GM18508 (cell line): Measurements from ENCODE around the gene CDH13.

Experiments used
- ATAC-seq: cut with Tn5 transposase; IDR thresholded peaks from one replicate; pipeline ENCODE4 v1.9.1; 2021; ENCODE audit warnings: moderate number of reproducible peaks; ENCODE audit not compliant: insufficient read depth, unreplicated experiment

Gene CDH13

DNA sequence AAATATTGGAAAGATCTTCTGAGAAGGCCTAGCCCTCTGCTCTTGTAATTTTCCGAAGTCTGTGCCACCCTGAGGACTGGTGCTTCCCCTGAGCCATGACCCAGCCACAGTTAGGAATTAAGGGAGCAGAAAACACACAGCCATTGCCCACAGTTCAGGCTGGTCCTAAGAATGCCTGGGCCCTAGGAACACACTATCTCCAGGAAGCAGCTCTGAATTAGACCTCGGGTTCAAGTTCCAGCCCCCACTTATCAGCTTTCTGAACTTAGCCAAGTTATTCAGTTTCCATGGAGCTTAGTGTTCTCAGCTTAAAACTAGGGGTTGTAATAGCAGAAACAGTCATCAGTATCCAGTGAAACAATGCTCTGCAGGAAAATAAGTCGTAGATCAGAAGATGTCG lies 56.0 kb downstream of the CDH13 start:
- ATAC-seq = no peak

DNA sequence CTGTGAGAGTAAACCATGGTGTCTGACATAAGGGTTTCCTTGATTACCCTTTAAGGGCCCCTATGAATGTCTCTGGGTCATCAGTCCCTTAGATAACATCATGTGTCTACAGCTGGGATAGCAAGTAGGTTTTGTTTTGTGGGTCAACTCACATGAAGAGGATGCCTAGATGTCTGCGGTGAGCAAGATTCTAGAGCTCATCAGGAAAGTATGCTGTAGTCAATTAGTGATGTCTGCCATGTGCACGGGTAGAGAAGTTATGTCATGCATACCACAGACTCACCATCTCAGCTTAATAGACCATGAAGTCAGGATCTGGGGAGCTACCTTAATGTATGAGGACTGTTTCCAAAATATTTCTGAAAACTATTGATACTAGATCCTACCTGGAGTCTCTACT lies 57.5 kb downstream of the CDH13 start:
- no peak for ATAC-seq

DNA sequence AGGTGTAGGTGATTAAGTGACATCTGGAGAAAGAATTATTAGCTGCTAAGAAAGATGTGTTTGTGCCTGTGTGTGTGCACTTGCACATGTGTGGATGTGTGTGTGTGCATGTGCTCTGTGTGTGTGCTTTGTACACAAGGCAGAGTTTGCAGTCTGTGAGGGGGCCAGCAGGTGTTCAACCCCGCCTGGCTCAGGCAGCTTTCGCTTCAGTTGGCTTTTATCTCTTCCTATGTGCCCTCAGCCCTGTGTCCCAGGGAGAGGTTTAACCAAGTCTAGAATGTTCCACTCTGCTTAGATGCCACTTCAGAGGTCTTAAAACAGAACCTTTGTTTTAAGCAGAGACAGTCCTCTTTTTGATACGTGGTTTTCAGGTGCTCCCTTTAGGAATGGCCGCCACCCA lies 58.8 kb downstream of the CDH13 start:
- ATAC-seq = no peak

DNA sequence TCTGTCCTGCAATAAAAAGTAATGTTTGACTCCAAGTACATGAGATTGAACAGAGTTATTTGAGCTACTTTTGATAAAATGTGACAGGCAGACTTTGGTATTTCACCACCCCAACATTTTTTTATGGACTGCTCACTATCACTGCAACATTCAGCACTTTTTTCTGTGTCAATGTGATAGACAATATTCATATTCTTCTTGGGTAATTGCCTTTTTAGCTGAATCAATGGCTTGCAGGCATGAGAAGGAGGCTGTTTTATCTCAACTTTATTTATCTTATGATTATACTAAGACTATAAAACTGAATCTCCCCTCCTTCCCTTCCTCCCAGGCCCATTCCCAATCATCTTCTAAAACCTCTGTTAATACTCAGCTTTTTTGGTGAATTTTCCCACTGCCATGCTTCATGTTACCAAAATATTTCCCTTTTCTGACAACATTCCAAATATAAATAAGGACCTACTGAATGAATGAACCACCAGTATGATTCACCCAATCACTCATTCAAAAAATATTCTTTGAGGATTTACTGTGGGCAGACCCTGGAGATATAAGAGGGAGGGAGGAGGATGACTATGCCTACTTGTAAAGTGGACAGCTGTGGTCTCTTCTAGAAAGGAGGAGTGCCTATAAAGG lies 67.6 kb downstream of the CDH13 start:
- no peak for ATAC-seq

DNA sequence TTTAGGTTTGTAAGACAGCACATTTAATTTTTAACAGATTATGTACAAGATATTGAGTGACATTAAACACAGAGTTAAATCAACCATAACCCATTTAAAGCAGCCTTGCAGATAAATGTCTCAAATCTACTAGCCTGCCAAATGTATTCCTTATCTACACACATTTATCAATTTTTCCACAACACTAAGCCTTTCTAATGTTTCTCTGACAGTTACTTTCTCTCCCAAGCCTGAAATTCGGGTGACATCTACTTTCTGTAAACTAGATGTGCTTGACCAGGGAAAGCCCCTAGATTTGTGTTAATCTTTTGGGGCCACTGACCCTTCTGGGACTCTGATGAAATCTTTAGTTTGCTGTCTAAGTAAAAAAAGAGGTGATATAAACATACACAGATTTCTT lies 69.0 kb downstream of the CDH13 start:
- ATAC-seq = no peak

DNA sequence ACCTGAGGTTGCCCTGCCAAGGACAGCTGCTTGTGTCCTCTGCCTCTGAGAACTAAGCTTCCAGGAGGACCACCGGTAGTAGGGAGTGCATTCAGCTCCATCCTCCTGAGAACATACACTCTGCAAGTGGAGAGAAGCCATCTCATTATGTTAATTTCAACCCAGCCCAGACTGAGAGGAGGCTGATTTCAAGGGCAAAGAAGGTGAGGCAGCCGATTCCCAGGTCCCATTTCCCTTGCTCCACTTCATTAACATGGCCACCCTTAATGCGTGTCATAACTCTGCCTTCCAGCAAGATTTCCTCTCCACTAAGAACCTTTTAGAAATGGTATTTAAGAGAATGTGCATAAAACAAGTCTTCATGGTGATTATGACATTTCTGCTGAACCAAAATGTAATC lies 72.5 kb downstream of the CDH13 start:
- no peak for ATAC-seq

DNA sequence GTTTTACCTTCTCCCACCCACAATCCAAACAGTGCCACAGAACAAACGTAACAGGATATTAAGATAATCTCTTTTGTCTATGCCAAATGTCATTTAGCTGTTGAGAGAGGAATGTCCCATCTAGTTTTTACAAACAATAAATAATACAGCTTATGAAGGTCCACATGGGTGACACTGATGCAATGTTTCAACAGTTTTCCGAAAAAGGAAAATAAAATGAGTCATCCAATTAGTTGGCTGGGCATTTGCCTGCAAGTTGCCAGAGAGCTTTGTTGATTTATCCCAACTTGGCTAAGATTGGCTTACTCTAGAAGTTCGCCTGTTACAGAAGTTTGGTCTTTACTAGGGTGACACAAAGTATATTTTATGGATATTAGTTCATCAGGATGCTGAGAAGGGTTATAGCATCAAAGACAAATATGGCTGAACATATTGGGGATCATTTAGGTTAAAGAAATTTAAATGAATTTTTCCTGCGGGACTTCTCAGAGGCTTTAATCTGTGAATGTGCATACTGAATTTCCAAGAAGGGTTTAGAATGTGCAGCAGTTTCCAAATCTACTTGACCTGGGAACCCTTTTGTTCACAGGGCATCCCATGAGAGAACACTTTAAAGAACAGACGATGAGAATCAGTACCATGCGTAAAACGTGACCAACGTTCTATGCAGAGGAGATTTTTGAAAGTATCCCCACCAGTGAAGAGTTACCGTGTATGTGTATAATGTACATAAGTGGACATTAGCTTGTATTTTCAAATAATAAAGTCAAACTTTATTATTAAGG lies 73.1 kb downstream of the CDH13 start:
- ATAC-seq = no peak

DNA sequence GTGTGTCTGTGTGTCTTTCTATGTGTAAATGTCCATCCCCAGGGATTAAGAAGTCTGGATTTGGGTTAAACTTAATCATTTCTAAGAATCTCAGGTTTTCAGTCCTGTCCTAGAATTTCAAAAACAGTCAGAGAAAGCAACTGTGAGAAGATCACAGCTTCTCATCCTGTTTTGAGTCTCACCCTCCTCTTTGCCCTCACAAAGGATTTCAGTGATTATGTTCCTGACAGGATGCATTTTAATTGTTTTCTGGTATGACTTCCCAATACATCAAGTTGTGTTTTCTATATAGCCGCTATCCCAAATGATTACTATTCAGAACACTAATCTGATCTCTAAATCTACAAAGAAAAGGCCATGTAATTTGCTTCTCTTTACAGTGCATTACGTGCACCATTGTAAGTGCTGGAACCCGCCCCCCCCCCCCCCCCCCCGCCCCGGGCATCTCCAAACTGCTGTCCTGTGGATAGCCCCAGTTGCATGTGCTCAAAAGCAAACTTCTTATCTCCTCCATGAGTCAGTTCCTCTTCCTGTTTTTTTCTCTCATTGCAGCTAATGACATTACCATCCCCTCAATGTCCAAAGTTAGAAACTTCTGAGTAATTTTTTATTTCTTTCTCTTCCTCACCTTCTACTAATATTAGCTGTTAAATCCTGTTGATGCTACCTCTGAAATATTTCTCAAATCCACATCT lies 73.9 kb downstream of the CDH13 start:
- no peak for ATAC-seq

DNA sequence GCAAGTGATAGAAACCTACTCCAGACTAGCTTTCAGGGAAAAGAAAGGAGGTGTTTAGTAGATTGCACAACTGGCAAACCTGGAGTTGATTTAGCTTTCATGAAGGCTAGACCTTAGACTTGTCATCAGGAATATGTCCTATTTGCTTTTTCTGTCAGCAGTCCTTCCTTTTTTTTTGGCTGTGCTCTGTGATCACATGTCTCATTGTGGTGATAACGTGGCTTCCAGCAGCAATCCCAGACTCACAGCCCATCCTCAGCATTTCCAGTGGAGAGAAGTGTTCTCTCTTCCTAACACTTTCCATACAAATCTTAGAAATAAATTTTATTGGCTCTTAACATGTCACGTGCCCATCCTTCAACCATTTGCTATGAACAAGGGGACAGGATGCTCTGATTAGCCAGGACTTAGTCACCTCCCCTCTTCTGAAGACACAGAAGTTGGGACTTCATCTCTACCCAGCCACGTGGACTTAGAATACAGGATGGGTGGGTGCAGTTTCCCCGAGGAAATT lies 74.7 kb downstream of the CDH13 start:
- ATAC-seq = no peak

DNA sequence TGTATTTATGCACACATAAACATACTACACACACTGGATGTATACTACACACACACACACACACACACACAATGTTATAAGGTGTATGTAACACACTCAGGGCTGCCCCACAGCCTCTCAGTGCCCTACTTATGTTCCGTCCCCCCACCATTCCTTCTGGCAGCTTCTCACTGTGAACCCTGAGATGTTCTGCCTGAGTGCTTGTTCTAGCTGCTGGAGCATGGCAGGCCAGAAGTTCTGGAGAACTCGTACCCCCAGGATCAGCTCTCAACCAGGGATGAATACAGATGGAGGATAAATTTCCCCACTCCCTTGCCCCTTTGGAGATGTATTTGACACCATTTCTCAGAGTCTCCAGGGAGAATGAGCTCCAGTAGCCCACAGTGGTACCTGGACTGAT lies 76.4 kb downstream of the CDH13 start:
- ATAC-seq = no peak

DNA sequence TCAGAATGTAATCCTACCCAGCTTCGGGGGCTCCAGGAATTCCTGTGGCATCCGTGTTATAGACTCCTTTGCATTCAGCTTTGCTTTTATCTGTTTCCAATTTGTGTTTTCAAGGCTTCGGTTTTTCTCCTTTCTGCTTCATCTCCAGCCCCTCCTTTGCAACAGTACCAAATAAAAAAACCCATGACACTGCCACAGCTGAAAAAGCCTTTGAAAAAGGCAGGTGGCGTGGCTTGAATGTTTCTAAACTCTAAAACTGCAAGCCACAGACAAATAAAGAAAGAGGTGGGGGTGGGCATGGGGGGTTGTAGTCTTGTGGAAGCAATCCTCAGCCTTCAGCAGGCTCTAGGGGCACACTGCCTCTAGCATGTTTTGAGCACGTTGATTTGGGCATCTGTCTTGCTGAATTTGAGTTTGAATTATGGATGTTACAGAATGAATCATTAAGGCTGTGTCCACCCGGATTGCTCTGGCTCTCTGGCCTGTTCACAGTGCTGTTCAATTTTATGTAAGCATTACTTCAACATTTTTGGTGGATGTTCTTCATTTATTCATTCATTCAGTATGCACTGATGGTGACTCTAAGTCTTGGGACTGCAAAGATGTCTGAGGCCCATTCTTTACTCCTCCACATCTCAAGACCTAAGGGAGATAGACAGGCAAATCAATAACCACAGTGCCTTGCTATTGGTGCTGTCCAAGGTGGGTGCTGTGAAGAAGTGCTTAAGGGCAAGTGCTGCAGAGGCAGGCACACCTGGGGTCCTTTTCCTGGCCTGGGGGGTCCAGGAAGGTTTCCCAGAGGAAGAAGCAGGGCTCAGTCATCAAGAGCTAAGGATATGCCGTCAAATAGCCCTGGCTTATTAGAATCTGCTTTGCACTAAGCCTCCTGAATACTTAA lies 77.4 kb downstream of the CDH13 start:
- no peak for ATAC-seq

DNA sequence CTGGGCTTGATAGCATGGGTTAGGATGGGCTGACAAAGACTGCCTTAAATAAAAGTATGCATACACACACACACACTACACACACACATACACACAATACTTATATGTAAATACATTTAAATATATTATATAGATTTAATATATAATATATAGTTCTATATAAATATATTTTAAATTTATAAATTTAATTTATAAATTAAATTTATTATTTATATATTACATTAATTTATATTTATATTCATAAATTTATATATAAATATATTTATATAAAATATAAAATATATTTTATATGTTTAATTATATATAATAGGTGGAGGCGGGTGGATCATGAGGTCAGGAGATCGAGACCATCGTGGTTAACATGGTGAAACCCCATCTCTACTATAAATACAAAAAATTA lies 83.2 kb downstream of the CDH13 start:
- no peak for ATAC-seq

DNA sequence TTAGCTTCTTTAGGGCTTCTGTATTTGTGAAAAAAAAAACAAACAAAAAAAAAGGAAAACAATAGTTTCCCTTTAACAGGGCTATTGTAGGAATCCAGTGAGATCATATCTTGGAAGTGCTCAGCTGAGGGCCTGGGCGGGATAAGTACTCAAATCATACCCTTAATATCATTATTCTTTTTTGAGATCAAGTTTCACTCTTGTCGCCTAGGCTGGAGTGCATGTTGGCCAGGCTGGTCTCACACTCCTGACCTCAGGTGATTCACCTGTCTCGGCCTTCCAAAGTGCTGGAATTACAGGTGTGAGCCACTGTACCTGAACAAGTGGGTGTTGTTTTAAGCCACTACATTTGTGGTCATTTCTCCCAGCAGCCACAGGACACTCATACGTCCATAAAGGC lies 87.0 kb downstream of the CDH13 start:
- ATAC-seq = no peak

DNA sequence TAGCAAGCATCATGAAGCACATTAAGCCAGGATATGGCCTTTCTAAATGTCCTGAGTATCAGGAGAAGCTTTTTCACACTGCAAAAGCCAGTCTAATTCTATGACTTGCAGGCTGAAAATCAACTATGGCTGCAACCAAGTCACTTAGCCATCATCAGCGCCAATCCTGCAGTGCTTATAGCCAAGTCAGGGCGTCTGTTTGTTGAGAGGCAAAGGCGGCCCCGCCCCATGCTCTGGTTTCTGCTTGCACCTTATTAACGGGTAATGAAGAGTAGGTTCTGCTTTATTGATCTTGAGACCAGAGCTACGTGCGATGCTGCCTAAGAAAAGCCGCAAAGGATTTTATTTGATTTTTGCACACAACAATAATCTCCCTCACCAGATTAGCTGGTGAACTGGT lies 88.4 kb downstream of the CDH13 start:
- no peak for ATAC-seq

DNA sequence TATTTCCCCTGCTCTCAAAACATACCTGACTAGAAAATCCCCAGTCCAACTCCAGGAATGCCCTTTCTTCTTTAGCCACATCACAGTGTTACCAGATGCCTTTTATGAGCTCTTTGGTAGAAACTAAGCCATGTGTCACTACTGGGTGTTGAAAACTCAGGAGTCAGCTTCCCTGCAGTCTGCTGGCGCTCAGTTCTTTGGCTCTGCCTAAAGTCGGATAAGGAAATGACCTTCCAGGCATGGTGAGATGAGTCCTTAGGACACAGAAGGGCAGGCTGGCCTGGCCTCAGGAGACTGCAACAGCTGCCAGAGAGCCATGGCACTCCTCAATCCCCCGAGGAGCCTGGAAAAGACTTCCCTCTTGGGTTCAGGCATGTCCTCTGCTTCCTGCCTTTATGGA lies 89.1 kb downstream of the CDH13 start:
- ATAC-seq = no peak

DNA sequence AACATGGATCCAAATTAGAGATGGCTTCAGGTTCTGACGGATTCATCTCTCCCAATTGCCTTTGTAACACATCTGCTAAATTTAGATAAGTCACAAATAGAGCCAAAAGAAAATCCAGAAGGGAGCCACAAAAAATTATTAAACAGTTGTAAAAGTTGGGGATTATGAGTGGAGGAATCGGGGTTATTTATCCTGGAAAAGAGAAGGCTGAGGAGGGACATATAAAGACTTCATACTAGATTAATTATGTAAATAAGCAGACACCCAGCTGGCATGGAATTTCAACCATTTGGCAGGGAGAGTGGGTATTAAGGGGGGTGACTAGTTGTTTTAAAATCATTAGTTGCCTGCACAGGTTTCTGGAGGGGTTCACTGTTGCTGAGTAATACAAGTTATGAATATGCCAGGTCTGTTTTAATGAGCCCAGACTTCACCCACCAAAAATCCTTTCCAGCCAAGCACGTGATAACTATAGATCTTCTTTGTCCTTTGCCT lies 89.6 kb downstream of the CDH13 start:
- ATAC-seq = no peak

DNA sequence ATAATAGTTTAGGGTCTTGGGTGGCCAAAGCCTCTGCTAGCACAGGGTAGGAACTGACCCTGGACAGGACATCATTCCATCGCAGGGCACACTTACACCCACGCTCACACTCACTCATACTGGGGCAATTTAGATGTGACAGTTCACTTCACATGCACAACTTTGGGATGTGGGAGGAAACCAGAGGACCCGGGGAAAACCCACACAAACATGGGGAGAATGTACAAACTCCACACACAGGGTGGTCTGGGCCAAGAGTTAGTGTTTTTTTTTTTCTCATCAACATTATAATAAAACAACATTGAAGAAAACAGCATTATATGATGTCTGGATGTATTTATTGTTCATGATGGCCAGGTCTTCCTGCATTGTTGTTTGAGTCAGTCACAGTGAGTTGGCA lies 93.6 kb downstream of the CDH13 start:
- ATAC-seq = no peak

DNA sequence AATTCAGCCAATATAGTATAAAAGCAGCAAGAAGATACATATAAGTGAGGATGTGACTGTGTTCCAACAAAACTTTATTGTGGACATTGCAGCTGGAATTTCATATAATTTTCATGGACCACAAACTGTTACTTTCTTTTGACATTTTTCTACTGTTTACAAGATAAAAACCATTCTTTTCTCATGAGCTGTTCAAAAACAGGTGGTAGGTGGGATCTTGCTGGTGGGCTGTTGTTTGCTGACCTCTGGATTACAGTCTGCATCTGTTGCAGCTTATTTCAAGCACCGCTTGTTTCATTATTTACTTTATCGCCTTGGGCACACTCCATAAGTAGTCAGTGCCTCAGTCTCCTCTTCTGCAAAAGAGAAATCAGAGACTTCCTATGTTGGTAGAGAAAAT lies 99.5 kb downstream of the CDH13 start:
- no peak for ATAC-seq

DNA sequence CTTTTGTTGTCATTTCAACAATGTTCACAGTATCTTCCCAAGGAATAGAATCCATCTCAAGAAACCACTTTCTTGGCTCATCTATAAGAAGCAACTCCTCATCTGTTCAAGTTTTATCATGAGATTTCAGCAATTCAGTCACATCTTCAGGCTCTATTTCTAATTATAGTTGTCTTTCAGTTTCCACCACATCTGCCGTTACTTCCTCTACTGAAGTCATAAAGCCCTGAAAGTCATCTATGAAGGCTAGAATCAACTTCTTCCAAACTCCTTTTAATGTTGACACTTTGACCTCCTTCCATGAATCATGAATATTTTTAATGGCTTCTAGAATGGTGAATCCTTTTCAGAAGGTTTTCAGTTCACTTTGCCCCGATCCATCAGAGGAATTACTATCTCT lies 102.1 kb downstream of the CDH13 start:
- no peak for ATAC-seq

DNA sequence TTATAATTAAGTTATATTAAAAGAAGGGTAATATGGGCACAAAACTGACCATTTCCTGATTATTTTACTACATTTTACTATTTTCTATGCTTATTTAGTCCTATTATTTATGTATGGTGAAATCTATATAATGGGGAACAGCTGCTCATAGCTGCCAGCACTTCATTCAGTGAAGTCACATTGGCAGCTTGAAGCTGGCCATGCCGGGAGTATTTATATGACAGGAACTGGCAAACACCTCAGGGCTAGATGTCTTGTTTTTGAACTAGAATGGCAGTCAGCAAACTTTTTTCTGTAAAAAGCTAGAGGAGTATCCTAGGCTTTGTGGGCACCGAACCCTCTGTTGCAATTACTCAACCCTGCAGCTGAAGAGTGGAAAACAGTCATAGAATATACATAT lies 104.1 kb downstream of the CDH13 start:
- ATAC-seq = no peak
